ENCODE measurements around the gene ASB10. TPM values are rescaled to one million over a fixed set of nuclear protein-coding genes. Genes with fewer than 3 reads are reported as not detected.

The ASB10 gene
- total RNA-seq, 3 donors from 2014 or later (not counting 1 experiment from before 2014, with no cell fraction given): not detected

DNA sequence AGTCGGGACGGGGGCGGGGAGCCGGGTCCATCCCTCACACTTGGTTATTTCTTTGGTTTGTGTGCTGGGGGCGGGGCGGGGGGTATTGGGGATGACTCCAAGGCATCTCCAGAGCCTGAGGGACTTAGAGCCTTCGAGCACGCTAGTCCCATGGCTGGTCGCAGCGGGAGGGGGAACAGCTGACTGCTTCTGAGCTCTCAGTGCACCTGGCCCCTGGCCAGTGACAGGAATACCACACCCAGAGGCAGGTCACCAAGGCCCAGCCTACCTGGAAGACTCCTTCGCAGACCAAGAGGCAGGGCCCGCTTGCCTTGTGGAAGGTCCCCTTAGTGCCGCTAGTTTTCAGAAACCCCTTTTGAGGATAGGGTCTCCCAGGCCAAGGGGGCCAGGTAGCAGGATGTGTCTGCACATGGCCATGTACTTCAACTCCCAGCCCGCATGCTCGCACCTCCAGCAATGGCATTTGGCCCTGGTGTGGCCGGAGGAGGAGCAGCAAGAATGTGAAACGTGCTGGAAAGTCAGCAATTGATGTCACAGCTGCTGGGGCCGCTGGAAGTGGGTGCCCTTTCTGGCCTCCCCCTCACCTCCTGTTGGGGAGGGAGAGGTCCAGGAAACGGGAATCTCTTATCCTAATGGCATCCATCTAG lies 60.4 kb downstream of the ASB10 start:
- 95% methylated on average over 18 of the region's 19 CpGs for WGBS (ENCODE audit: insufficient coverage)
- Histone ChIP-seq H3K27ac (ENCODE audit: low read length) (no peak overlapping the region), H3K4me3 (ENCODE audit: low read length) (no peak overlapping the region), H3K4me1 (ENCODE audit: control insufficient read depth, insufficient read depth, low read length) (no peaks in the 10 kb centered on the region), H3K36me3 (ENCODE audit: control insufficient read depth, insufficient read depth, low read length) (peaks cover 7% of the 10 kb centered on the region), H3K9me3 (ENCODE audit: control insufficient read depth, insufficient read depth, low read length) (no peaks in the 10 kb centered on the region), H3K27me3 (ENCODE audit: control insufficient read depth, insufficient read depth, low read length) (no peaks in the 10 kb centered on the region)
- TF ChIP-seq, protein P1, sequence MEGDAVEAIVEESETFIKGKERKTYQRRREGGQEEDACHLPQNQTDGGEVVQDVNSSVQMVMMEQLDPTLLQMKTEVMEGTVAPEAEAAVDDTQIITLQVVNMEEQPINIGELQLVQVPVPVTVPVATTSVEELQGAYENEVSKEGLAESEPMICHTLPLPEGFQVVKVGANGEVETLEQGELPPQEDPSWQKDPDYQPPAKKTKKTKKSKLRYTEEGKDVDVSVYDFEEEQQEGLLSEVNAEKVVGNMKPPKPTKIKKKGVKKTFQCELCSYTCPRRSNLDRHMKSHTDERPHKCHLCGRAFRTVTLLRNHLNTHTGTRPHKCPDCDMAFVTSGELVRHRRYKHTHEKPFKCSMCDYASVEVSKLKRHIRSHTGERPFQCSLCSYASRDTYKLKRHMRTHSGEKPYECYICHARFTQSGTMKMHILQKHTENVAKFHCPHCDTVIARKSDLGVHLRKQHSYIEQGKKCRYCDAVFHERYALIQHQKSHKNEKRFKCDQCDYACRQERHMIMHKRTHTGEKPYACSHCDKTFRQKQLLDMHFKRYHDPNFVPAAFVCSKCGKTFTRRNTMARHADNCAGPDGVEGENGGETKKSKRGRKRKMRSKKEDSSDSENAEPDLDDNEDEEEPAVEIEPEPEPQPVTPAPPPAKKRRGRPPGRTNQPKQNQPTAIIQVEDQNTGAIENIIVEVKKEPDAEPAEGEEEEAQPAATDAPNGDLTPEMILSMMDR (IDR thresholded peaks at IDR 0.05): no peak
- Mint-ChIP-seq H3K36me3 (no peaks in the 10 kb centered on the region), H3K9me3 (no peaks in the 10 kb centered on the region), H3K4me3 (no peak overlapping the region), H3K4me1 (peaks cover 0 to 3% of the 10 kb centered on the region in 2 donors), H3K27me3 (ENCODE audit: low read depth in 2 of 2) (no peaks in the 10 kb centered on the region), H3K27ac (no peak overlapping the region)
- DNase-seq: no peak
- intact Hi-C loops (cut with micrococcal nuclease): no loop called here
- no peak for ATAC-seq

DNA sequence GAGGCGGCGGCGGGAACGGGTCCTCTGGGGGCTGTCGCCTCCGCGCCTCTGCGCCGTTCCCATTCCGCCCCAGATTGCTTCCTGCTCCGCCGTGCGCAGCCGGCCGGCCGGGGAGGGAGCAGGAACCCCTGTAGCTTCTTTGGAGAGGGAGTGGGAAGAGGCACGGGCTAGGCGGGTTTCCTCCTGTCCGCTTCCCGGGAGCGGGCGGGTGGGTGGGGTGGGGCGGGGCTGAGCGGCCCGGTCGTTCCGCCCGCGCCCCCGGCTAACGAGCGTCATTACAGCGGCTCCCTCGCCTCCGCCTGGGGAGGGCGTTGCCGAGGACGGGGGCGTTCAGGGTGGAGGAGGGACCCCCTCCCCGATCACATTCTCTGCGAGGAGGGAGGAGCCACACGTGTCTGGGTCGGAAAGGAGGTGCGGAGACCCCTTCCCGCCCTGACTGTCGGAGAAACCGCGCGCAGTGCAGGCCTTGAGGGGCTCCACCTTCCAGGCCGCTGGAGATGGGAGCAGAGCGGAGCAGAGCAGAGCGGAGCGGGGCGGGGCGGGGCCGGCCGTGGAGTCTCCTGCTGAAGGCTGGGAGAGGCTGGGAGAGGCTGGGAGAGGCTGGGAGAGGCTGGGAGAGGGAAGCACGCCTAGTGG lies 61.1 kb downstream of the ASB10 start:
- no peaks in the 10 kb centered on the region for H3K4me1 ChIP-seq (ENCODE audit: control insufficient read depth, insufficient read depth, low read length)
- no peaks in the 10 kb centered on the region for H3K9me3 ChIP-seq (ENCODE audit: control insufficient read depth, insufficient read depth, low read length)
- Mint-ChIP-seq H3K36me3 (no peaks in the 10 kb centered on the region), H3K4me3 (no peak overlapping the region), H3K27ac (no peak overlapping the region), H3K27me3 (ENCODE audit: low read depth in 2 of 2) (no peaks in the 10 kb centered on the region), H3K4me1 (peaks cover 0 to 6% of the 10 kb centered on the region in 2 donors), H3K9me3 (no peaks in the 10 kb centered on the region)
- H3K4me3 ChIP-seq (ENCODE audit: low read length): no peak overlapping the region
- H3K36me3 ChIP-seq (ENCODE audit: control insufficient read depth, insufficient read depth, low read length): peaks cover 7% of the 10 kb centered on the region
- no peaks in the 10 kb centered on the region for H3K27me3 ChIP-seq (ENCODE audit: control insufficient read depth, insufficient read depth, low read length)
- TF ChIP-seq, protein P1 (IDR thresholded peaks at IDR 0.05): no peak
- ATAC-seq (no peak), DNase-seq (no peak)
- 93% methylated on average over 58 of the region's 58 CpGs for WGBS (ENCODE audit: insufficient coverage)
- intact Hi-C loops (cut with micrococcal nuclease): loop anchor here (2.0 kb wide), 2 partner anchors 119 to 177 kb away; no protein-coding TSS in a partner anchor
- H3K27ac ChIP-seq (ENCODE audit: low read length): no peak overlapping the region

Other genes with a start within 250 kb of the ASB10 start
- gene KCNH2, start 208.9 kb downstream of the ASB10 start, total RNA-seq: under 1 TPM in 2 of 3 donors, not detected in 1; 0.39 to 0.60 TPM
- 1 to 10 TPM; 2.6 to 5.9 (median 3.8) TPM for gene NOS3, start 196.2 kb downstream of the ASB10 start, total RNA-seq
- 1 to 10 TPM; 4.4 to 4.6 (median 4.5) TPM for gene ATG9B, start 162.8 kb downstream of the ASB10 start, total RNA-seq
- 10 to 100 TPM; 50.6 to 60.5 (median 53.7) TPM for gene ABCB8, start 158.8 kb downstream of the ASB10 start, total RNA-seq
- gene ASIC3, start 138.7 kb downstream of the ASB10 start, total RNA-seq: 1 to 10 TPM; 5.7 to 7.9 (median 5.9) TPM
- 1 to 10 TPM; 6.2 to 8.0 (median 6.6) TPM for gene CDK5, start 129.4 kb downstream of the ASB10 start, total RNA-seq
- gene SLC4A2, start 127.7 kb downstream of the ASB10 start, total RNA-seq: 10 to 100 TPM; 60.4 to 87.3 (median 66.1) TPM
- 10 to 100 TPM; 72.8 to 89.4 (median 85.2) TPM for gene FASTK, start 106.4 kb downstream of the ASB10 start, total RNA-seq
- gene TMUB1, start 103.8 kb downstream of the ASB10 start, total RNA-seq: 10 to 100 TPM; 44.1 to 49.8 (median 47.3) TPM
- 10 to 100 TPM; 27.7 to 46.9 (median 42.8) TPM for gene AGAP3, start 100.8 kb downstream of the ASB10 start, total RNA-seq
- not detected for gene GBX1, start 19.6 kb downstream of the ASB10 start, total RNA-seq
- gene H2BK1, start 23.2 kb upstream of the ASB10 start, total RNA-seq: 1 to 10 TPM in 1 of 3 donors, not detected in 2; 2.5 TPM
- 10 to 100 TPM; 12.1 to 26.1 (median 17.6) TPM for gene ABCF2, start 40.0 kb upstream of the ASB10 start, total RNA-seq
- gene CHPF2, start 45.2 kb upstream of the ASB10 start, total RNA-seq: 10 to 100 TPM; 47.0 to 51.6 (median 48.6) TPM
- gene SMARCD3, start 61.4 kb upstream of the ASB10 start, total RNA-seq: 1 to 10 TPM; 3.1 to 8.7 (median 6.5) TPM
- 100 to 1,000 TPM; 110 to 113 (median 111) TPM for gene NUB1, start 154.6 kb upstream of the ASB10 start, total RNA-seq
- gene WDR86, start 222.8 kb upstream of the ASB10 start, total RNA-seq: 1 to 10 TPM; 1.6 to 4.6 (median 2.1) TPM

Measured in natural killer cell (primary cell).